Duodenal mucosa (tissue), 2 donors: ENCODE measurements around the gene DCAF5.

Source experiments
- H3K27ac ChIP-seq: one replicate; pipeline ENCODE4 v1.7.0; 2013; ENCODE audit warnings: low read depth, low read length
- H3K27me3 ChIP-seq, 2 donors: one replicate each; pipeline ENCODE4 v1.7.0; 2013; ENCODE audit warnings: low read length in 2 of 2, control low read depth in 1 of 2; ENCODE audit not compliant: insufficient read depth in 2 of 2, control insufficient read depth in 1 of 2
- H3K36me3 ChIP-seq, 2 donors: one replicate each; pipeline ENCODE4 v1.7.0; 2013; ENCODE audit warnings: low read length in 2 of 2, control low read depth in 1 of 2; ENCODE audit not compliant: insufficient read depth in 2 of 2, control insufficient read depth in 1 of 2
- H3K4me1 ChIP-seq, 2 donors: one replicate each; pipeline ENCODE4 v1.7.0; 2013; ENCODE audit warnings: low read length in 2 of 2, control low read depth in 1 of 2; ENCODE audit not compliant: insufficient read depth in 2 of 2, control insufficient read depth in 1 of 2
- H3K4me3 ChIP-seq, 2 donors: one replicate each; pipeline ENCODE4 v1.7.0; 2013; ENCODE audit warnings: low read length in 2 of 2, low read depth in 1 of 2
- H3K9ac ChIP-seq, 2 donors: one replicate each; pipeline ENCODE4 v1.7.0; 2013; ENCODE audit warnings: low read length in 2 of 2, low read depth in 1 of 2
- H3K9me3 ChIP-seq, 2 donors: one replicate each; pipeline ENCODE4 v1.7.0; 2013; ENCODE audit warnings: low read length in 2 of 2, control low read depth in 1 of 2; ENCODE audit not compliant: control insufficient read depth in 1 of 2

DCAF5 gene

DNA sequence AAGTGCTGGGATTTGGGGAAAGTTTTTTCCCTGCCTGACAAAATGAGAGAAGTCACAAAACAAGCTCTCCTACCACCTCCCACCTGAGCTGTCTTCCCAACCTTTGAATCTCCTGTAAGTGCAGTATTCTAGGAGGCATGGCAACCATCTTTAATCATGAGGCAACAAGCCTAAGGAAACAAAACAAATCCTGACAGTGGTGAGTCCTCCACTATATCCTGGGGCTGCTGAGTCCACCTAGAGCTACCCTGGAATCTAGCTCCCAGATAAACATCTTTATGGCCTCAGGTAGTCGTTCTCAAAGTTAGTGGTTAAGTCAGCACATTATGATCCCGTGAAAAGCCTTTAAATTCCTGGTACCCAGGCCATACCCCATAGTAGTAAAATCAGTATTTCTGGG lies 151.5 kb downstream of the DCAF5 start:
- Histone ChIP-seq H3K4me1 (no peaks in the 10 kb centered on the region), H3K9ac (no peak overlapping the region), H3K36me3 (no peaks in the 10 kb centered on the region), H3K4me3 (no peak overlapping the region), H3K27me3 (no peaks in the 10 kb centered on the region), H3K9me3 (no peaks in the 10 kb centered on the region), H3K27ac (no peak overlapping the region)
